Activated T-cell treated with anti-CD3 and anti-CD28 coated beads, Interleukin-2, amount 50 U/mL, for 24 hours (primary cell): ENCODE data around the gene NT5E.

Source experiments
- DNase-seq: peaks from one replicate; pipeline ENCODE4 v3.0.0-alpha.2; 2020
- H3K27ac Mint-ChIP-seq: 2 replicates; pipeline ENCODE4 v1.8.0; 2020; ENCODE audit warnings: mild to moderate bottlenecking, mixed read lengths
- H3K27me3 Mint-ChIP-seq: 2 replicates; pipeline ENCODE4 v1.8.0; 2020; ENCODE audit warnings: mixed read lengths
- H3K36me3 Mint-ChIP-seq: 2 replicates; pipeline ENCODE4 v1.8.0; 2020; ENCODE audit warnings: low read depth, mixed read lengths
- H3K4me1 Mint-ChIP-seq: 2 replicates; pipeline ENCODE4 v1.8.0; 2020; ENCODE audit warnings: low read depth, mixed read lengths
- H3K4me3 Mint-ChIP-seq: 2 replicates; pipeline ENCODE4 v1.8.0; 2020; ENCODE audit warnings: mild to moderate bottlenecking, moderate library complexity, mixed read lengths
- H3K9me3 Mint-ChIP-seq: 2 replicates; pipeline ENCODE4 v1.8.0; 2020; ENCODE audit warnings: mixed read lengths

Gene NT5E

GRCh38 chr6:85460154-85460920 lies 10.5 kb downstream of the NT5E start:
- no peaks in the 10 kb centered on the region for H3K9me3 Mint-ChIP-seq
- H3K27me3 Mint-ChIP-seq: no peaks in the 10 kb centered on the region
- H3K36me3 Mint-ChIP-seq: no peaks in the 10 kb centered on the region
- H3K4me3 Mint-ChIP-seq: peak overlapping the region; percentile 10
- no peak for DNase-seq
- H3K4me1 Mint-ChIP-seq: peaks cover 99% of the 10 kb centered on the region
- peak overlapping the region; percentile 99 for H3K27ac Mint-ChIP-seq

- H3K27me3 Mint-ChIP-seq: no peaks in the 10 kb centered on the region
- peak overlapping the region; percentile 99 for H3K27ac Mint-ChIP-seq
- H3K36me3 Mint-ChIP-seq: no peaks in the 10 kb centered on the region
- peak; percentile 49 for DNase-seq
- H3K4me1 Mint-ChIP-seq: peaks cover 99% of the 10 kb centered on the region
- H3K9me3 Mint-ChIP-seq: no peaks in the 10 kb centered on the region
- H3K4me3 Mint-ChIP-seq: peak overlapping the region; percentile 10
Measured at GRCh38 chr6:85460921-85461797, 11.3 kb downstream of the NT5E start.

GRCh38 chr6:85461798-85462170 lies 11.9 kb downstream of the NT5E start:
- Mint-ChIP-seq H3K4me3 (peak overlapping the region; percentile 10), H3K27me3 (no peaks in the 10 kb centered on the region), H3K27ac (peak overlapping the region; percentile 99), H3K36me3 (no peaks in the 10 kb centered on the region), H3K4me1 (peaks cover 99% of the 10 kb centered on the region), H3K9me3 (no peaks in the 10 kb centered on the region)
- DNase-seq: no peak

GRCh38 chr6:85462673-85463072 lies 12.8 kb downstream of the NT5E start:
- Mint-ChIP-seq H3K4me1 (peaks cover 92% of the 10 kb centered on the region), H3K4me3 (no peak overlapping the region), H3K9me3 (no peaks in the 10 kb centered on the region), H3K27me3 (no peaks in the 10 kb centered on the region), H3K27ac (peak overlapping the region; percentile 99), H3K36me3 (peaks cover 2% of the 10 kb centered on the region)
- DNase-seq: no peak

- DNase-seq: no peak
- Mint-ChIP-seq H3K4me1 (peaks cover 86% of the 10 kb centered on the region), H3K27me3 (no peaks in the 10 kb centered on the region), H3K36me3 (peaks cover 2% of the 10 kb centered on the region), H3K27ac (peak overlapping the region; percentile 99), H3K9me3 (no peaks in the 10 kb centered on the region), H3K4me3 (peak overlapping the region; percentile 61)
Measured at GRCh38 chr6:85463621-85464259, 13.9 kb downstream of the NT5E start.

GRCh38 chr6:85464260-85464644 lies 14.4 kb downstream of the NT5E start:
- peaks cover 2% of the 10 kb centered on the region for H3K36me3 Mint-ChIP-seq
- H3K27ac Mint-ChIP-seq: peak overlapping the region; percentile 99
- no peaks in the 10 kb centered on the region for H3K9me3 Mint-ChIP-seq
- peaks cover 83% of the 10 kb centered on the region for H3K4me1 Mint-ChIP-seq
- no peaks in the 10 kb centered on the region for H3K27me3 Mint-ChIP-seq
- peak overlapping the region; percentile 61 for H3K4me3 Mint-ChIP-seq
- DNase-seq: peak; percentile 69

GRCh38 chr6:85464722-85465150 lies 14.9 kb downstream of the NT5E start:
- peaks cover 80% of the 10 kb centered on the region for H3K4me1 Mint-ChIP-seq
- peak overlapping the region; percentile 61 for H3K4me3 Mint-ChIP-seq
- H3K9me3 Mint-ChIP-seq: no peaks in the 10 kb centered on the region
- peak overlapping the region; percentile 99 for H3K27ac Mint-ChIP-seq
- DNase-seq: peak; percentile 63
- no peaks in the 10 kb centered on the region for H3K27me3 Mint-ChIP-seq
- H3K36me3 Mint-ChIP-seq: peaks cover 2% of the 10 kb centered on the region

- Mint-ChIP-seq H3K27me3 (no peaks in the 10 kb centered on the region), H3K27ac (peak overlapping the region; percentile 99), H3K4me1 (peaks cover 73% of the 10 kb centered on the region), H3K4me3 (peak overlapping the region; percentile 61), H3K36me3 (peaks cover 4% of the 10 kb centered on the region), H3K9me3 (no peaks in the 10 kb centered on the region)
- no peak for DNase-seq
Measured at GRCh38 chr6:85465762-85466161, 15.9 kb downstream of the NT5E start.

GRCh38 chr6:85468326-85468725 lies 18.4 kb downstream of the NT5E start:
- Mint-ChIP-seq H3K4me3 (no peak overlapping the region), H3K27ac (no peak overlapping the region)
- DNase-seq: no peak

GRCh38 chr6:85469276-85470022 lies 19.6 kb downstream of the NT5E start:
- Mint-ChIP-seq H3K27me3 (no peaks in the 10 kb centered on the region), H3K4me3 (no peak overlapping the region), H3K4me1 (peaks cover 39% of the 10 kb centered on the region), H3K36me3 (peaks cover 6% of the 10 kb centered on the region), H3K9me3 (no peaks in the 10 kb centered on the region), H3K27ac (no peak overlapping the region)
- DNase-seq: no peak

More at GRCh38 chr6:85468326-85468725, 18.4 kb downstream of the NT5E start:
- Mint-ChIP-seq H3K9me3 (no peaks in the 10 kb centered on the region), H3K27me3 (no peaks in the 10 kb centered on the region), H3K4me1 (peaks cover 47% of the 10 kb centered on the region), H3K36me3 (peaks cover 6% of the 10 kb centered on the region)

GRCh38 chr6:85470023-85470410 lies 20.1 kb downstream of the NT5E start:
- peaks cover 6% of the 10 kb centered on the region for H3K36me3 Mint-ChIP-seq
- no peak overlapping the region for H3K27ac Mint-ChIP-seq
- peaks cover 34% of the 10 kb centered on the region for H3K4me1 Mint-ChIP-seq
- no peaks in the 10 kb centered on the region for H3K27me3 Mint-ChIP-seq
- no peaks in the 10 kb centered on the region for H3K9me3 Mint-ChIP-seq
- H3K4me3 Mint-ChIP-seq: no peak overlapping the region
- DNase-seq: no peak

GRCh38 chr6:85472744-85473143 lies 22.9 kb downstream of the NT5E start:
- H3K27me3 Mint-ChIP-seq: no peaks in the 10 kb centered on the region
- no peak overlapping the region for H3K4me3 Mint-ChIP-seq
- peaks cover 10% of the 10 kb centered on the region for H3K36me3 Mint-ChIP-seq

GRCh38 chr6:85473748-85474147 lies 23.9 kb downstream of the NT5E start:
- no peak for DNase-seq
- H3K9me3 Mint-ChIP-seq: no peaks in the 10 kb centered on the region
- H3K27ac Mint-ChIP-seq: no peak overlapping the region
- H3K4me3 Mint-ChIP-seq: no peak overlapping the region
- peaks cover 10% of the 10 kb centered on the region for H3K4me1 Mint-ChIP-seq
- H3K27me3 Mint-ChIP-seq: no peaks in the 10 kb centered on the region
- H3K36me3 Mint-ChIP-seq: peaks cover 10% of the 10 kb centered on the region

More at GRCh38 chr6:85472744-85473143, 22.9 kb downstream of the NT5E start:
- H3K4me1 Mint-ChIP-seq: peaks cover 14% of the 10 kb centered on the region
- DNase-seq: no peak
- H3K9me3 Mint-ChIP-seq: no peaks in the 10 kb centered on the region
- H3K27ac Mint-ChIP-seq: no peak overlapping the region

GRCh38 chr6:85476532-85476931 lies 26.6 kb downstream of the NT5E start:
- Mint-ChIP-seq H3K4me1 (peaks cover 5% of the 10 kb centered on the region), H3K27ac (no peak overlapping the region), H3K27me3 (no peaks in the 10 kb centered on the region), H3K36me3 (peaks cover 8% of the 10 kb centered on the region), H3K4me3 (no peak overlapping the region), H3K9me3 (no peaks in the 10 kb centered on the region)
- no peak for DNase-seq
